KMS-11 (cell line): ENCODE measurements around the gene KCNQ1.

Source experiments
- H2AFZ ChIP-seq: fragments of 200-600 bp; sonication (generic); 2 replicates; pipeline ENCODE4 v1.6.1; 2016; ENCODE audit warnings: antibody characterized with exemption, mixed run types, low read depth
- H3K27ac ChIP-seq: fragments of 200-600 bp; sonication (generic); 2 replicates; pipeline ENCODE4 v1.6.1; 2016; ENCODE audit warnings: mild to moderate bottlenecking, mixed run types
- H3K27me3 ChIP-seq: fragments of 200-600 bp; sonication (generic); 2 replicates; pipeline ENCODE4 v1.6.1; 2017; ENCODE audit warnings: mild to moderate bottlenecking, low read depth, mixed run types, moderate library complexity; ENCODE audit not compliant: insufficient read depth
- H3K36me3 ChIP-seq: fragments of 200-600 bp; sonication (generic); 2 replicates; pipeline ENCODE4 v1.6.1; 2017; ENCODE audit warnings: mild to moderate bottlenecking, mixed run types; ENCODE audit not compliant: insufficient read depth
- H3K4me1 ChIP-seq: fragments of 200-600 bp; sonication (generic); 2 replicates; pipeline ENCODE4 v1.6.1; 2016; ENCODE audit warnings: mild to moderate bottlenecking, low read depth, mixed run types; ENCODE audit not compliant: poor library complexity, severe bottlenecking
- H3K4me2 ChIP-seq: fragments of 200-600 bp; sonication (generic); 2 replicates; pipeline ENCODE4 v1.7.0; 2016; ENCODE audit warnings: mild to moderate bottlenecking, mixed run types
- H3K4me3 ChIP-seq: fragments of 200-600 bp; sonication (generic); IDR thresholded peaks from 2 replicates; pipeline ENCODE4 v1.6.1; 2017; ENCODE audit warnings: low read depth, low read length, mixed read lengths; ENCODE audit not compliant: insufficient read depth
- H3K79me2 ChIP-seq: fragments of 200-600 bp; sonication (generic); 2 replicates; pipeline ENCODE4 v1.6.1; 2016; ENCODE audit warnings: low read depth, mixed run types; ENCODE audit not compliant: insufficient read depth
- H3K9ac ChIP-seq: fragments of 200-600 bp; sonication (generic); 2 replicates; pipeline ENCODE4 v1.6.1; 2016; ENCODE audit warnings: mild to moderate bottlenecking, mixed run types
- H4K20me1 ChIP-seq: fragments of 200-600 bp; sonication (generic); 2 replicates; pipeline ENCODE4 v1.6.1; 2016; ENCODE audit warnings: mild to moderate bottlenecking, mixed run types; ENCODE audit not compliant: insufficient read depth
- CTCF ChIP-seq: fragments of 200-600 bp; sonication (generic); conservative IDR thresholded peaks from 2 replicates; pipeline ENCODE4 v1.6.1; 2017; ENCODE audit warnings: low read depth, mild to moderate bottlenecking, antibody characterized with exemption, low read length, moderate library complexity, mixed read lengths

KCNQ1 gene

GRCh38 chr11:2520736-2521035 is 75.9 kb downstream of the KCNQ1 start:
- H3K4me3 ChIP-seq = no peak overlapping the region
- H3K27ac ChIP-seq = no peak overlapping the region
- H2AFZ ChIP-seq = no peak overlapping the region
- H3K36me3 ChIP-seq = no peaks in the 10 kb centered on the region
- no peak overlapping the region for H3K4me2 ChIP-seq
- TF ChIP-seq CTCF = no peak
- no peaks in the 10 kb centered on the region for H3K27me3 ChIP-seq
- H3K9ac ChIP-seq = no peak overlapping the region
- no peaks in the 10 kb centered on the region for H3K79me2 ChIP-seq
- no peaks in the 10 kb centered on the region for H3K4me1 ChIP-seq
- H4K20me1 ChIP-seq = no peaks in the 10 kb centered on the region

- Histone ChIP-seq H3K27me3 (no peaks in the 10 kb centered on the region), H4K20me1 (no peaks in the 10 kb centered on the region)
- no peak for TF ChIP-seq CTCF
These were observed 76.4 kb downstream of the KCNQ1 start for GRCh38 chr11:2521081-2521732.

GRCh38 chr11:2521733-2522630 is 77.2 kb downstream of the KCNQ1 start:
- no peak overlapping the region for H3K27ac ChIP-seq
- H4K20me1 ChIP-seq = no peaks in the 10 kb centered on the region
- H3K9ac ChIP-seq = no peak overlapping the region

More at GRCh38 chr11:2521081-2521732, 76.4 kb downstream of the KCNQ1 start:
- no peak overlapping the region for H3K4me2 ChIP-seq
- no peaks in the 10 kb centered on the region for H3K36me3 ChIP-seq
- no peaks in the 10 kb centered on the region for H3K4me1 ChIP-seq
- no peaks in the 10 kb centered on the region for H3K79me2 ChIP-seq
- no peak overlapping the region for H3K27ac ChIP-seq
- H2AFZ ChIP-seq = no peak overlapping the region
- no peak overlapping the region for H3K9ac ChIP-seq
- H3K4me3 ChIP-seq = no peak overlapping the region

GRCh38 chr11:2522631-2523255 is 77.9 kb downstream of the KCNQ1 start:
- no peak overlapping the region for H3K27ac ChIP-seq
- H3K4me1 ChIP-seq = no peaks in the 10 kb centered on the region
- H3K36me3 ChIP-seq = no peaks in the 10 kb centered on the region
- H3K79me2 ChIP-seq = no peaks in the 10 kb centered on the region
- TF ChIP-seq CTCF = no peak
- H3K4me3 ChIP-seq = no peak overlapping the region
- no peaks in the 10 kb centered on the region for H3K27me3 ChIP-seq
- no peaks in the 10 kb centered on the region for H4K20me1 ChIP-seq
- no peak overlapping the region for H3K9ac ChIP-seq
- no peak overlapping the region for H3K4me2 ChIP-seq
- no peak overlapping the region for H2AFZ ChIP-seq

More at GRCh38 chr11:2521733-2522630, 77.2 kb downstream of the KCNQ1 start:
- Histone ChIP-seq H3K4me2 (no peak overlapping the region), H3K79me2 (no peaks in the 10 kb centered on the region), H2AFZ (no peak overlapping the region), H3K4me3 (no peak overlapping the region), H3K27me3 (no peaks in the 10 kb centered on the region), H3K36me3 (no peaks in the 10 kb centered on the region), H3K4me1 (no peaks in the 10 kb centered on the region)
- no peak for TF ChIP-seq CTCF
